ENCODE data around the gene TEX13A.

- TF ChIP-seq POLR2A (IDR thresholded peaks at IDR 0.05; ENCODE audit: low read length) (no peak), GATA1 (IDR thresholded peaks at IDR 0.05; ENCODE audit: low read depth, low read length) (no peak)
Observed at GRCh38 chrX:105189093-105189492, 31.4 kb downstream of the TEX13A start.
